H1 (cell line): ENCODE results near the gene SVIL. TPM values are rescaled to one million over a fixed set of nuclear protein-coding genes. Genes with fewer than 3 reads are reported as not detected.

Source experiments
- CTCF ChIA-PET: fragments of 300-600 bp; sonication (Branson Sonifier 250); formaldehyde crosslinking; loops from one replicate; lab custom pipeline; 2021; ENCODE audit not compliant: partially characterized antibody; lab: Charles Lee
- POLR2A ChIA-PET: fragments of 300-600 bp; sonication (Branson Sonifier 250); formaldehyde crosslinking; loops from one replicate; lab custom pipeline; 2021; ENCODE audit warnings: inconsistent platforms; ENCODE audit not compliant: partially characterized antibody; lab: Charles Lee
- DNase-seq, 2 experiments: peaks; one replicate each; pipeline versions ENCODE4 v3.0.0 to v3.0.0-alpha.2; 2010 to 2022; ENCODE audit warnings: low spot score in 2 of 2, low read depth in 1 of 2, mixed read lengths in 1 of 2
- FAIRE-seq: peaks from 2 replicates; lab custom pipeline; 2011; peaks lifted over from hg19 to GRCh38; lab: Jason Lieb, UNC
- H2AFZ ChIP-seq: 2 replicates; pipeline ENCODE4 v1.8.1; 2012; ENCODE audit warnings: low read length, inconsistent platforms
- H2AK5ac ChIP-seq: 2 replicates; pipeline ENCODE4 v1.6.1; 2013; ENCODE audit warnings: low read depth, low read length
- H2BK120ac ChIP-seq: replicated peaks from 2 replicates; pipeline ENCODE3; 2013; ENCODE audit warnings: low read depth, low read length, inconsistent platforms
- H2BK12ac ChIP-seq: 2 replicates; pipeline ENCODE4 v1.6.1; 2013; ENCODE audit warnings: low read depth, low read length
- H2BK15ac ChIP-seq: 2 replicates; pipeline ENCODE4 v1.6.1; 2013; ENCODE audit warnings: low read length
- H2BK20ac ChIP-seq: 2 replicates; pipeline ENCODE4 v1.6.1; 2013; ENCODE audit warnings: low read length
- H2BK5ac ChIP-seq: 2 replicates; pipeline ENCODE4 v1.6.1; 2013; ENCODE audit warnings: low read depth, low read length
- H3K14ac ChIP-seq: 2 replicates; pipeline ENCODE4 v1.6.1; 2013; ENCODE audit warnings: inconsistent platforms; ENCODE audit not compliant: insufficient read length
- H3K18ac ChIP-seq: 2 replicates; pipeline ENCODE4 v1.6.1; 2013; ENCODE audit warnings: low read length; ENCODE audit errors: extremely low read depth
- H3K23ac ChIP-seq: 2 replicates; pipeline ENCODE4 v1.6.1; 2013; ENCODE audit warnings: inconsistent platforms; ENCODE audit not compliant: insufficient read length
- H3K23me2 ChIP-seq: 2 replicates; pipeline ENCODE4 v1.6.1; 2013; ENCODE audit warnings: low read depth, low read length
- H3K27ac ChIP-seq: 2 replicates; pipeline ENCODE4 v1.6.1; 2011; ENCODE audit warnings: low read depth, low read length, inconsistent platforms
- H3K27me3 ChIP-seq, 4 experiments: replicated peaks in 1 of 4; 1 replicate in 1 of 4; 2 replicates in 3 of 4; pipeline versions ENCODE4 v1.6.1 to v1.8.1; 2011 to 2013; ENCODE audit warnings: low read length in 3 of 4, mild to moderate bottlenecking in 3 of 4, inconsistent platforms in 2 of 4, mixed read lengths in 2 of 4, moderate library complexity in 1 of 4; ENCODE audit not compliant: control insufficient read depth in 3 of 4, insufficient read depth in 3 of 4; ENCODE audit errors: extremely low read depth in 1 of 4
- H3K36me3 ChIP-seq, 4 experiments: 2 replicates each; pipeline versions ENCODE4 v1.6.1 to v1.8.1; 2011 to 2013; ENCODE audit warnings: mild to moderate bottlenecking in 4 of 4, low read length in 3 of 4, moderate library complexity in 2 of 4, control low read depth in 1 of 4, inconsistent platforms in 1 of 4; ENCODE audit not compliant: insufficient read depth in 4 of 4, control insufficient read depth in 2 of 4
- H3K4ac ChIP-seq: replicated peaks from 2 replicates; pipeline ENCODE3; 2013; ENCODE audit warnings: low read length, low read depth, mixed read lengths, inconsistent platforms; ENCODE audit not compliant: insufficient read length
- H3K4me1 ChIP-seq, 4 experiments: replicated peaks in 1 of 4; 1 replicate in 1 of 4; 2 replicates in 3 of 4; pipeline versions ENCODE4 v1.6.1 to v1.8.1; 2011 to 2013; ENCODE audit warnings: low read length in 3 of 4, inconsistent platforms in 2 of 4, mixed read lengths in 1 of 4; ENCODE audit not compliant: insufficient read depth in 4 of 4, control insufficient read depth in 3 of 4
- H3K4me2 ChIP-seq, 2 experiments: 2 replicates each; pipeline versions ENCODE4 v1.6.1 to v1.8.1; 2011 to 2013; ENCODE audit warnings: low read depth in 2 of 2, low read length in 2 of 2, control low read depth in 1 of 2, inconsistent platforms in 1 of 2, mild to moderate bottlenecking in 1 of 2; ENCODE audit not compliant: insufficient read depth in 1 of 2
- H3K4me3 ChIP-seq, 4 experiments: fragments of 200-600, 300-600 bp in 1 of 4; sonication (generic), shearing (Covaris generic), sonication (Bioruptor Twin) in 1 of 4; 2 replicates each; pipeline versions ENCODE4 v1.5.1 to v1.8.1; 2011 to 2016; ENCODE audit warnings: low read length in 4 of 4, low read depth in 3 of 4, control low read depth in 2 of 4, inconsistent platforms in 2 of 4, mild to moderate bottlenecking in 2 of 4, mixed read lengths in 1 of 4, moderate library complexity in 1 of 4; ENCODE audit not compliant: insufficient read depth in 2 of 4; ENCODE audit errors: extremely low read depth in 1 of 4
- H3K56ac ChIP-seq: replicated peaks from 2 replicates; pipeline ENCODE3; 2013; ENCODE audit warnings: low read depth, mild to moderate bottlenecking, mixed read lengths, low read length, inconsistent platforms; ENCODE audit not compliant: insufficient read length
- H3K79me1 ChIP-seq: 2 replicates; pipeline ENCODE4 v1.6.1; 2013; ENCODE audit warnings: low read depth, low read length, control low read depth
- H3K79me2 ChIP-seq, 2 experiments: 2 replicates each; pipeline versions ENCODE4 v1.6.1 to v1.8.1; 2012 to 2013; ENCODE audit warnings: low read length in 2 of 2, mild to moderate bottlenecking in 2 of 2, inconsistent platforms in 1 of 2; ENCODE audit not compliant: insufficient read depth in 2 of 2, control insufficient read depth in 1 of 2
- H3K9ac ChIP-seq, 4 experiments: replicated peaks in 1 of 4; 1 replicate in 1 of 4; 2 replicates in 3 of 4; pipeline versions ENCODE4 v1.6.1 to v1.8.1; 2011 to 2013; ENCODE audit warnings: low read depth in 3 of 4, low read length in 3 of 4, control low read depth in 2 of 4, mild to moderate bottlenecking in 2 of 4, moderate library complexity in 2 of 4, inconsistent platforms in 1 of 4; ENCODE audit errors: extremely low read depth in 1 of 4
- H3K9me3 ChIP-seq, 2 experiments: 2 replicates each; pipeline versions ENCODE4 v1.6.1 to v1.8.1; 2012 to 2013; ENCODE audit warnings: mild to moderate bottlenecking in 2 of 2, moderate library complexity in 2 of 2, control low read depth in 1 of 2, inconsistent platforms in 1 of 2, low read depth in 1 of 2, low read length in 1 of 2, mixed read lengths in 1 of 2; ENCODE audit not compliant: insufficient read depth in 2 of 2
- H4K20me1 ChIP-seq, 2 experiments: replicated peaks in 1 of 2; 2 replicates each; pipeline versions ENCODE3 to v1.8.1; 2011 to 2013; ENCODE audit warnings: inconsistent platforms in 2 of 2, low read length in 2 of 2, mild to moderate bottlenecking in 1 of 2; ENCODE audit not compliant: insufficient read depth in 2 of 2, control insufficient read depth in 1 of 2
- H4K5ac ChIP-seq: 2 replicates; pipeline ENCODE4 v1.6.1; 2013; ENCODE audit warnings: low read length, low read depth, mixed read lengths, inconsistent platforms; ENCODE audit not compliant: insufficient read length
- H4K8ac ChIP-seq: 2 replicates; pipeline ENCODE4 v1.8.0; 2013; ENCODE audit warnings: mild to moderate bottlenecking, moderate library complexity, low read length, inconsistent platforms; ENCODE audit not compliant: insufficient read depth; ENCODE audit errors: extremely low read depth
- H4K91ac ChIP-seq: replicated peaks from 2 replicates; pipeline ENCODE3; 2013; ENCODE audit warnings: low read length, mixed read lengths, inconsistent platforms; ENCODE audit not compliant: insufficient read length
- BACH1 ChIP-seq: IDR thresholded peaks from 2 replicates; pipeline ENCODE4 v1.6.1; 2012; ENCODE audit warnings: low read length, improper control_type of control experiment
- E2F6 ChIP-seq: IDR thresholded peaks from 2 replicates; pipeline ENCODE4 v1.6.1; 2012; ENCODE audit warnings: inconsistent platforms
- EP300 ChIP-seq, 2 experiments: IDR thresholded peaks; 1 replicate in 1 of 2; 2 replicates in 1 of 2; pipeline ENCODE4 v1.6.1; 2011 to 2012; ENCODE audit warnings: low read depth in 2 of 2, low read length in 2 of 2, mild to moderate bottlenecking in 2 of 2, borderline replicate concordance in 1 of 2, inconsistent platforms in 1 of 2, moderate library complexity in 1 of 2
- HDAC6 ChIP-seq: IDR thresholded peaks from one replicate; pipeline ENCODE4 v1.7.1; 2012; ENCODE audit warnings: low read depth, mild to moderate bottlenecking, inconsistent platforms, low read length, moderate library complexity
- KDM1A ChIP-seq: fragments of 200-600, 300-600 bp; sonication (generic); IDR thresholded peaks from 2 replicates; pipeline ENCODE4 v1.7.1; 2016; ENCODE audit warnings: mild to moderate bottlenecking, low read length, borderline replicate concordance
- PHF8 ChIP-seq: fragments of 200-600 bp; sonication (generic); conservative IDR thresholded peaks from 2 replicates; pipeline ENCODE4 v1.7.1; 2012; ENCODE audit warnings: low read depth, mild to moderate bottlenecking, inconsistent platforms, low read length, moderate library complexity
- RAD21 ChIP-seq, 2 experiments: IDR thresholded peaks in 1 of 2; conservative IDR thresholded peaks in 1 of 2; 2 replicates each; pipeline ENCODE4 v1.6.1; 2011; ENCODE audit warnings: low read depth in 2 of 2, low read length in 2 of 2, improper control_type of control experiment in 1 of 2, inconsistent platforms in 1 of 2, mild to moderate bottlenecking in 1 of 2, moderate library complexity in 1 of 2
- RFX5 ChIP-seq: IDR thresholded peaks from 2 replicates; pipeline ENCODE4 v1.6.1; 2011; ENCODE audit warnings: low read depth, low read length, improper control_type of control experiment, borderline replicate concordance
- SP1 ChIP-seq: IDR thresholded peaks from 2 replicates; pipeline ENCODE4 v1.6.1; 2011; ENCODE audit warnings: low read depth, low read length
- SP2 ChIP-seq: IDR thresholded peaks from 2 replicates; pipeline ENCODE4 v1.6.1; 2012; ENCODE audit warnings: mild to moderate bottlenecking, low read length, inconsistent platforms
- TAF1 ChIP-seq: IDR thresholded peaks from 2 replicates; pipeline ENCODE4 v1.6.1; 2011; ENCODE audit warnings: mild to moderate bottlenecking, low read depth, low read length
- TAF7 ChIP-seq: optimal IDR thresholded peaks from 2 replicates; pipeline ENCODE3; 2011; ENCODE audit warnings: low read depth, mild to moderate bottlenecking, inconsistent platforms, low read length, moderate library complexity, borderline replicate concordance
- TCF12 ChIP-seq: IDR thresholded peaks from 2 replicates; pipeline ENCODE4 v1.6.1; 2011; ENCODE audit warnings: low read depth, mild to moderate bottlenecking, low read length
- ZNF274 ChIP-seq: IDR thresholded peaks from 2 replicates; pipeline ENCODE4 v1.7.0; 2012; ENCODE audit warnings: low read length, borderline replicate concordance; ENCODE audit errors: extremely low read depth
- WGBS, 2 experiments: shearing (Covaris generic) in 1 of 2; methylation state at CpG; one replicate each; pipeline versions ENCODE4 v1.1.6 to v1.1.7; 2013 to 2015; ENCODE audit warnings: low lambda C conversion rate in 2 of 2, mixed read lengths in 2 of 2, inconsistent platforms in 1 of 2, low coverage in 1 of 2, missing lambda C conversion rate in 1 of 2; ENCODE audit not compliant: insufficient replicate concordance in 2 of 2, insufficient coverage in 1 of 2, insufficient read length in 1 of 2; ENCODE audit errors: extremely low coverage in 1 of 2, missing lambda C conversion rate in 1 of 2; 5-methylcytosine and 5-hydroxymethylcytosine counted together
- polyA plus RNA-seq, 7 experiments: library from polyadenylated mRNA; depleted of rRNA in 3 of 7; stranded (reverse) in 5 of 7; unstranded in 2 of 7; fragments of >200 nt in 5 of 7; fragments of 200-250 nt in 2 of 7; gene quantifications; 1 replicate in 5 of 7; 2 replicates in 1 of 7; 4 replicates in 1 of 7; pipeline versions ENCODE4 v1.2.1 to v1.2.3, GENCODE V29; 2011 to 2013; ENCODE audit warnings: missing spikeins in 2 of 7, mixed read lengths in 2 of 7
- total RNA-seq: library from RNA; stranded (reverse); fragmentation: NEBNext Ultra II Directional; extraction: Animal tissue kit (Norgen Biotek cat#: 25700); gene quantifications from 2 replicates; pipeline ENCODE4 v1.2.1, GENCODE V29; 2021

Gene SVIL
- total and polyA plus RNA-seq, 2 of the 8 experiments (the other 6 are each of a cell fraction or from before 2014, with no cell fraction given): 4.7 to 15.4 TPM

GRCh38 chr10:29501692-29502091 is 133.1 kb downstream of the SVIL start:
- Histone ChIP-seq H3K4ac (no peak overlapping the region), H3K23ac (no peak overlapping the region), H4K91ac (no peak overlapping the region), H3K4me1 (no peaks in the 10 kb centered on the region; a peak in 1 of 7 replicates), H3K4me3 (no peak overlapping the region), H2BK15ac (no peak overlapping the region), H3K27ac (no peak overlapping the region), H3K14ac (no peak overlapping the region), H2BK12ac (no peak overlapping the region), H3K9ac (no peak overlapping the region), H3K36me3 (no peaks in the 10 kb centered on the region; a peak in 1 of 8 replicates), H3K23me2 (no peaks in the 10 kb centered on the region), H3K27me3 (no peaks in the 10 kb centered on the region), H4K5ac (no peak overlapping the region), H4K20me1 (no peaks in the 10 kb centered on the region), H3K4me2 (no peak overlapping the region), H3K9me3 (no peaks in the 10 kb centered on the region), H3K79me1 (no peaks in the 10 kb centered on the region), H2AFZ (no peak overlapping the region), H2BK120ac (no peak overlapping the region), H3K79me2 (no peaks in the 10 kb centered on the region), H2AK5ac (no peak overlapping the region), H3K18ac (no peak overlapping the region), H4K8ac (no peak overlapping the region), H2BK20ac (no peak overlapping the region), H3K56ac (no peak overlapping the region), H2BK5ac (no peak overlapping the region)
- CTCF ChIA-PET: interaction anchor here (0.9 to 3.8 kb wide), 3 partner anchors 13 to 153 kb away, joined by 3 to 22 read pairs (median 3); no protein-coding TSS in a partner anchor
- DNase-seq (no peak), FAIRE-seq (no peak)
- POLR2A ChIA-PET: no interaction called here
- WGBS, 2 experiments: 93% methylated on average over 7 of the region's 7 CpGs; no CpG with 5 or more reads in 1 of the 2 experiments
- no peak for TF ChIP-seq EP300 (IDR thresholded peaks at IDR 0.05; ENCODE audit: borderline replicate concordance in 1 of 2, low read depth in 2 of 2, low read length in 2 of 2)
- TF ChIP-seq RFX5: no peak
- no peak for TF ChIP-seq TAF7
- no peak for TF ChIP-seq PHF8
- TF ChIP-seq SP2: no peak
- no peak for TF ChIP-seq KDM1A
- no peak for TF ChIP-seq TCF12
- no peak for TF ChIP-seq HDAC6
- TF ChIP-seq TAF1: no peak
- no peak for TF ChIP-seq RAD21 (IDR thresholded peaks at IDR 0.05 in 1 of 2, conservative IDR thresholded peaks at IDR 0.05 in 1 of 2; ENCODE audit: low read depth in 2 of 2, low read length in 2 of 2)
- no peak for TF ChIP-seq BACH1
- no peak for TF ChIP-seq SP1
- no peak for TF ChIP-seq E2F6
- TF ChIP-seq ZNF274: no peak
